Activated naive CD4-positive, alpha-beta T cell (primary cell): ENCODE results near the gene TTYH2.

Experiments used
- DNase-seq, 4 experiments: peaks; one replicate each; lab custom pipeline; 2025; lab: John Stamatoyannopoulos, UW

TTYH2 gene

DNA sequence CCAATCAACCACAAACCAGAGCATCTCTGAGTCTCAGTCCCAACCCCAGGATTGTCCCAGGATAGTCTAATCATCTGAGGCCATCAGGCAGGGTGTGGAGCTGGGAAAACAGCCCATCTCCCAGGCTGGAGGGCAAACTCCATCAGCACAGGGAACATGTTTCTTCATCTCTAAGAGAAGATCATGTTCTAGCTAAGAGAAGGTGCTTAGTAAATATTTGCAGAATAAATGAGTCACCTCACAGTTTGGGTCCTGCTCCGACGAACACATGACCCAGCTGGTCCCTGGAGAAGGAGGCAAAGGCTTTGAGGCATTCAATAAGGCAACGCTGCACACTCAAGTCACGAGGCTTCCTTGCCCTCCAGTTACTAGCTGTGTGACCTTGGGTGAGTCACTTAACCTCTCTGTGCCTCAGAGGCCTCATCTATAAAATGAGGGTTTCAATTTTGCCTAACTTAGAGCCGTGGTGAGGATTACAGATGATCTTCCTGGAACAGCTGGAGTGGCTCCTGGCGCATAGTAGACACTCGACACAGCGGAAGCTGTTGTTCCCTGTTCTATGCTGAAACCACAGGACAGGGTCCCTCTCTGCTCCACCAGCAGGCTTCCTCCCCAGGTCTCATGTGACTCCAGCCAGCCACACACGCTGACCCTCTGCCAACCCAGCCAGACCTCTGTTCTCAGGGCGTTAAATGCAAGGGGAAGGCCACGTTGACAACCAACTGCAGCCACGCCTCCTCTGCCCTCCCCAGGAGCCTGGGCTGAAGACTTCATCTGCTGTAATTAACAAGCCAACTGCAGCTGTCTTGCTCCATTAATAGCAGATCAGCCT is 20.2 kb upstream of the TTYH2 start:
- DNase-seq: no peak

DNA sequence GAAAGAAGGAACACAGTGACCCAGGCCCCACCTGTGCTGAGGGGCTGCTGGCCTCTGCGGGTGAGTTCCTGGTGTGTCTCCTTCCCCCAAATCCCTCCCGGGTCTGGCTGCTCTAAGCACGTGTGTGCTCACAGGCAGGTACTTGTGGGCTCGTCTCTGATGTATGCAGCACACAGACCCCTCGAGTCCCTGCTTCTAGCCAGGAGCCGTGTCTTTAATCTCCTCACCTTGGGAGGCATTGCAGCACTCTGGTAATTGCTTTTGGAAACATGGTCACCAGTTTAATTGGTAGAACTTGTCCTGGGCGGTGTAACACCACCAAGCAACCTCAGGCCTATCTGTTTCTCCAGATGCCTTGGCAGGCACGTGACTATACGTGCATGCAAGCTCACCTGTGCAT is 18.7 kb upstream of the TTYH2 start:
- no peak for DNase-seq

DNA sequence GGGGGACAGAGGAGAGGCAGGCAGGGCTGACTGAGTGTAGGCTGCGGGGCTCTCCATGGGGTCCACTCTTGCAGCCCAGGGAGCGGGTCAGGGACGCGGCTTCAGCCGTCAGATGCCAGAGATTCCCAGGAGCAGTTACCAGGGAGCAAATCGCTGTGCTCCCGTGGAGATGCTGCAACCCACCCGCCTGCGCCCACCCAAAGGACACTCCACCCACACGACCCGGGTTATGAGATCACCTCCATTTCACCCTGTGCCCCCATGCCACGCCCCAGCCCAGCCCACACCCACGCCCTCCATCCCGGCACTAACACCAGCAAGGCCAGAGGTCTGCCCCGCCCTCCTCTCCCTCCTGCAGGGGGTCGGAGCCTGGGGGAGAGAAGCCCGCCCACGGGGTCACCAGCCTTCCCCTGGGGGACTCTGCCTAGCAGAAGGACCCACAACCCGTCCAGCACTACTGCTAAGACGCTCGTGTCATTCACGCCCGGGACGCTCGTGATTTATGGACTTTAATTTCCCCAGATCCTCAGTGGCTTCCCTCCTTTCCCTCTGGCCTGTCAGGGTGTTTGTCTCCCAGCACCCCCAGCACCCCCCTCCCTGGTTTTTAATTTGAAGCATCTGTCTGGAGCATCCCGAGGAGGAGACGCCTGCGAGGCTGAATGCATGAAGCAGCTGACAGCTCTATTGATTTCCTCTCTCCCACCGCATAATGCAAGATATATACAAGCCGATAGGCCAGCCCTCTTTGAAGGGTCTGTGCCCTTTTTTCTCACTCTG is 16.6 kb upstream of the TTYH2 start:
- DNase-seq: no peak

- DNase-seq: no peak
Measured at GRCh38 chr17:74197801-74198200, 15.6 kb upstream of the TTYH2 start.

DNA sequence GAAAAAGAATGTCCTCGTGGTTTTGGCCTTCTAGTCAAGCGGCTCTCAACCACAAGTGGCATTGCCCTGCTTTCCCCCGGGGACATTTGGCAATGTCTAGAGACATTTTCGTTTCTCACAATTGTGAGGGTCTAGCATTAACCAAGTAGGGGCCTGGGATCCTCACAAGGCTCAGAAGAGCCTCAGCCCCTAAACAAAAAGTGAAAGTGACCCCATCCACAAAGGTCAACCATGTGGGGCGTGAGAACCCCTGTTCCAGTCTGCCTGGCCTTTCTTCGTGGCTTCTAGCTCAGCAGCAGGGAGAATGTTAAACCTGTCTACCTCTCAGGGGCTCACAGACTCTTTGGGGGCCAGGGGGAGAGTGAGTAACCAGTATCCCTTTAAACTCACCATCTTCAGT is 14.7 kb upstream of the TTYH2 start:
- no peak for DNase-seq

- peak in 3 of 4 experiments; percentile 32 to 50 (median 33) for DNase-seq
Measured at GRCh38 chr17:74199306-74200092, 13.9 kb upstream of the TTYH2 start.

- no peak for DNase-seq
Measured at GRCh38 chr17:74200112-74200511, 13.3 kb upstream of the TTYH2 start.

GRCh38 chr17:74201250-74201649 is 12.1 kb upstream of the TTYH2 start:
- DNase-seq: no peak

GRCh38 chr17:74201948-74202347 is 11.4 kb upstream of the TTYH2 start:
- DNase-seq: no peak

- DNase-seq: no peak
Measured at GRCh38 chr17:74202938-74203337, 10.4 kb upstream of the TTYH2 start.

- peak; percentile 91 to 98 (median 94) for DNase-seq
Measured at GRCh38 chr17:74203439-74204240, 9.7 kb upstream of the TTYH2 start, which contains the start of gene RPL38. TSS of gene RPL38 (plus strand) at chr17:74203678. CDS start at chr17:74203956, 278 bp downstream.

DNA sequence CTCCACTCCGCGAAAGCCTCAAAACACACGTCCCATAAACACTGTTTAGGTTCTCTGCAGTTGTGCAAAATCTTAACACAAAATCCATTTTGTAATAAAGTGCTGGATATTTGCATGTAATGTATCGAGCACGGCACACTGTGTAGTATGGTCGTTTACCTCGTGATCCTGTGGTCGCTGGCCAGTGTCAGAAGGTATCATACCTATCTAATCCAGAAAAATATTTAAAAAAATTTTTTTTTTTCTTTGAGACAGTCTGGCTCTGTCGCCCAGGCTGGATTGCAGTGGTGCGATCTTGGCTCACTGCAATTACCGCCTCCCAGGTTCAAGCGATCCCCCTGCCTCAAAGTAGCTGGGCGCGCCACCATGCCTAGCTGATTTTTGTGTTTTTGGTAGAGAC is 8.9 kb upstream of the TTYH2 start:
- no peak for DNase-seq

DNA sequence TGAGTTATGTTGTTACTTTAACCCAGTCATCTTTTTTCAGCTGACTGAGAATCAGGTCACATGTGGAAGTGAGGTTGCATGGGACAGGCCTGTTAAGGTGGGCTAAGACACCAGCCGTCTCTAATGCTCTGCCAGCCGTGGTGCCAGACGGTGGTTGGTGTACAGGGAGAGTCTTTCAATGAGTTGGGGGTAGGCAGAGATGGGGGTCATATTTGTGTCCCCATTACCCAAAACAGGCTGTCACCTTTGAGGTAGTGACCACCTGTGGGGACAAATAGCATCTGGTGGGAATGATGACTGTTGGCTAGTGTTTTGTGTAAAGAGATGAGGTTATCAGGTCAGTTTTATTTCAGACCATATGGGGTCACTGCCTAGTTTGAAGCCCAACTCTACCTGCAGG is 8.1 kb upstream of the TTYH2 start:
- DNase-seq: no peak

GRCh38 chr17:74206332-74206818 is 7.0 kb upstream of the TTYH2 start:
- DNase-seq: no peak

- peak; percentile 37 to 76 (median 58) for DNase-seq
Measured at GRCh38 chr17:74210191-74211140, 2.9 kb upstream of the TTYH2 start.

DNA sequence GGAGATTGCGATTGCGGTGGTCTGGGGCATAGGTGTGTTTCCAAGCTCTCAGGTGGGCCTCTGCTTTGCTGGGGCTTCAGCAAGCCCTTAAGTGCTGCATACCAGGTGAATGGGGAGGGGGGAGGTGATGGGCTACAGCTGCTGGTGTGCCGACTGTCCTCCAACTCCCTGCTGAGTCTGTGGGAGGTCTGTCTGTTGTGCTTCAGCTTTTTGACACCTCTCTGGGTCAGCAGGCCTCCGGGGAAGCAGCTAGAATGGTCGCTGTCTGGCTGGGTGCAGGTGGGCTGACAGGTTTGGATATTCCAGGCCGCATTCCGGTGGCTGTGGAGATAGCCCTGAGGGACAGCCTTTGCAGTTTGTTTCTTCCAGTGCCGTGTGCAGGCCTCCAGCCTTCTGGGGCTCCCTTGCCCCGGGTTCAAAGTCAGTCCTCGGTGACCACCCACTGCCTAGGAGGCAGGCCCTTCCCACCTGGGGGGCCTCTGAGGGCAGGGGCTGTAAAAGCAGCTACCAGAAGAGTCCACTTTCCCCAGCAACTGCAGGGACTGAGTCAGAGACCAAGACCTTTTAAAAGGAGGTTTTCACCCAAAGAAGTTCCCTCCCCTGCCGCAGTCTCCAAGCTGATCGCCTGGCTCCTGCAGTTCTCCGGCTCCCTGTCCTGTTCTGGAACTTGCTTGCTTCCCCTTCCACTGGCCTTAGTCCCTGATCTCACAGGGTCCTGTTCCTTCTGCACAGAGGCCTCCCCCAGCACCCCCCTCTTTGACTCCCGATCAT is 2.0 kb upstream of the TTYH2 start:
- DNase-seq: no peak

GRCh38 chr17:74211912-74212208 is 1.5 kb upstream of the TTYH2 start:
- DNase-seq: no peak

- DNase-seq: no peak
Measured at GRCh38 chr17:74212209-74212912, 1.0 kb upstream of the TTYH2 start.

- DNase-seq: peak in 1 of 4 experiments; percentile 9
Measured at GRCh38 chr17:74213861-74214391, 555 bp downstream of the TTYH2 start.
